Body of pancreas (tissue), 4 donors: Measurements from ENCODE around the gene MADCAM1. TPM values are rescaled to one million over a fixed set of nuclear protein-coding genes. Genes with fewer than 3 reads are reported as not detected.

Source experiments
- ATAC-seq: fragments of 150-250 bp; one replicate; pipeline ENCODE4 v1.9.1; 2016
- DNase-seq, 4 donors: peaks; one replicate each; pipeline ENCODE4 v3.0.0-alpha.2; 2019
- H3K27ac ChIP-seq, 4 donors: fragments of 200-600 bp; sonication (generic); 1 replicate in 3 of 4; 2 replicates in 1 of 4; pipeline versions ENCODE4 v1.5.1 to v1.6.1; 2016 to 2019; ENCODE audit warnings: mild to moderate bottlenecking in 1 of 4, mixed read lengths in 1 of 4, moderate library complexity in 1 of 4
- H3K27me3 ChIP-seq, 2 donors: fragments of 200-600 bp; sonication (generic); one replicate each; pipeline ENCODE4 v1.6.0; 2016; ENCODE audit warnings: mild to moderate bottlenecking in 1 of 2
- H3K36me3 ChIP-seq, 2 donors: fragments of 200-600 bp; sonication (generic); replicated peaks in 1 of 2; 2 replicates each; pipeline ENCODE4 v1.5.1; 2016; ENCODE audit warnings: low read depth in 2 of 2; ENCODE audit not compliant: insufficient read depth in 1 of 2
- H3K4me1 ChIP-seq: fragments of 200-600 bp; sonication (generic); one replicate; pipeline ENCODE4 v1.6.0; 2016
- H3K4me3 ChIP-seq, 2 donors: fragments of 200-600 bp; sonication (generic); 1 replicate in 1 of 2; 2 replicates in 1 of 2; pipeline ENCODE4 v1.5.1; 2016 to 2019
- H3K9me3 ChIP-seq, 3 donors: fragments of 200-600 bp; sonication (generic); 1 replicate in 2 of 3; 2 replicates in 1 of 3; pipeline ENCODE4 v1.5.1; 2016
- CTCF ChIP-seq, 7 experiments: fragments of 450-650 bp in 4 of 7; fragments of 200-600 bp in 3 of 7; sonication (generic) in 3 of 7; IDR thresholded peaks; one replicate each; pipeline ENCODE4 v1.5.1; 2016 to 2019; ENCODE audit warnings: antibody characterized with exemption in 7 of 7
- POLR2A ChIP-seq, 3 donors: fragments of 450-650 bp; IDR thresholded peaks; one replicate each; pipeline ENCODE4 v1.6.1; 2016; ENCODE audit warnings: antibody characterized with exemption in 3 of 3, mild to moderate bottlenecking in 2 of 3
- WGBS, 2 donors: methylation state at CpG; one replicate each; pipeline ENCODE4 v1.1.5; 2017; 5-methylcytosine and 5-hydroxymethylcytosine counted together
- intact Hi-C: fragments of 100-400 bp; cut with DNase I; formaldehyde crosslinking; loops from one replicate; pipeline ENCODE4 v1.15.1; 2023
- total RNA-seq, 2 donors: library from RNA; depleted of rRNA; stranded (reverse); fragments of >200 nt; gene quantifications; one replicate each; pipeline ENCODE4 v1.1.0, GENCODE V29; 2016

MADCAM1 gene
- total RNA-seq, 2 donors from 2014 or later, result 3.6 TPM; not detected in 1

- Histone ChIP-seq H3K27me3 (no peaks in the 10 kb centered on the region), H3K27ac (no peak overlapping the region), H3K4me3 (no peak overlapping the region), H3K4me1 (no peaks in the 10 kb centered on the region), H3K9me3 (no peaks in the 10 kb centered on the region), H3K36me3 (no peaks in the 10 kb centered on the region)
- 63 to 80% methylated on average over 17 of the region's 58 CpGs for WGBS, 2 donors
- ATAC-seq (no peak), DNase-seq (no peak)
- intact Hi-C loops, result no loop called here
- TF ChIP-seq CTCF (IDR thresholded peaks at IDR 0.05) (no peak), POLR2A (IDR thresholded peaks at IDR 0.05) (no peak)
Measured at GRCh38 chr19:518598-519231, 22.4 kb downstream of the MADCAM1 start.

GRCh38 chr19:519449-519865 lies 23.2 kb downstream of the MADCAM1 start:
- DNase-seq, result no peak

GRCh38 chr19:522726-523125 lies 26.4 kb downstream of the MADCAM1 start:
- Histone ChIP-seq H3K36me3 (no peaks in the 10 kb centered on the region), H3K27ac (no peak overlapping the region), H3K27me3 (no peaks in the 10 kb centered on the region), H3K4me1 (no peaks in the 10 kb centered on the region), H3K4me3 (no peak overlapping the region), H3K9me3 (no peaks in the 10 kb centered on the region)
- WGBS, 2 donors, result 94 to 96% methylated on average over 5 to 12 of the region's 12 CpGs
- no peak for TF ChIP-seq CTCF (IDR thresholded peaks at IDR 0.05)
- no peak for TF ChIP-seq POLR2A (IDR thresholded peaks at IDR 0.05)
- DNase-seq, result no peak
- no peak for ATAC-seq
- intact Hi-C loops, result no loop called here

More at GRCh38 chr19:519449-519865, 23.2 kb downstream of the MADCAM1 start:
- H3K4me1 ChIP-seq, result no peaks in the 10 kb centered on the region
- whole genome bisulfite sequencing, 2 donors, result 95 to 100% methylated on average over 1 to 4 of the region's 45 CpGs
- H3K4me3 ChIP-seq, result no peak overlapping the region
- no peaks in the 10 kb centered on the region for H3K9me3 ChIP-seq
- TF ChIP-seq CTCF (IDR thresholded peaks at IDR 0.05), result no peak
- TF ChIP-seq POLR2A (IDR thresholded peaks at IDR 0.05), result no peak
- ATAC-seq, result no peak
- intact Hi-C loops, result no loop called here
- H3K27ac ChIP-seq, result no peak overlapping the region
- H3K27me3 ChIP-seq, result no peaks in the 10 kb centered on the region
- H3K36me3 ChIP-seq, result no peaks in the 10 kb centered on the region

- H3K4me3 ChIP-seq, result no peak overlapping the region
- DNase-seq (no peak), ATAC-seq (peak; percentile 28)
- H3K4me1 ChIP-seq, result no peaks in the 10 kb centered on the region
- no peak for TF ChIP-seq CTCF (IDR thresholded peaks at IDR 0.05)
- TF ChIP-seq POLR2A (IDR thresholded peaks at IDR 0.05), result no peak
- WGBS, 2 donors, result 56 to 70% methylated on average over 11 to 28 of the region's 29 CpGs
- no peaks in the 10 kb centered on the region for H3K36me3 ChIP-seq
- H3K27me3 ChIP-seq, result no peaks in the 10 kb centered on the region
- intact Hi-C loops, result no loop called here
- H3K9me3 ChIP-seq, result no peaks in the 10 kb centered on the region
- H3K27ac ChIP-seq, result no peak overlapping the region
Measured at GRCh38 chr19:524062-524674, 27.9 kb downstream of the MADCAM1 start.

- 54 to 58% methylated on average over 5 to 7 of the region's 18 CpGs for WGBS, 2 donors
- H3K9me3 ChIP-seq, result no peaks in the 10 kb centered on the region
- DNase-seq (no peak), ATAC-seq (no peak)
- no peaks in the 10 kb centered on the region for H3K36me3 ChIP-seq
- no peaks in the 10 kb centered on the region for H3K27me3 ChIP-seq
- no peaks in the 10 kb centered on the region for H3K4me1 ChIP-seq
- no peak for TF ChIP-seq POLR2A (IDR thresholded peaks at IDR 0.05)
- TF ChIP-seq CTCF (IDR thresholded peaks at IDR 0.05), result no peak
- H3K4me3 ChIP-seq, result no peak overlapping the region
- intact Hi-C loops, result no loop called here
- H3K27ac ChIP-seq, result no peak overlapping the region
Measured at GRCh38 chr19:525029-525428, 28.7 kb downstream of the MADCAM1 start.
